ENCODE data around the gene NR6A1.

NR6A1 gene

GRCh38 chr9:124780757-124781151, 9.6 kb upstream of the NR6A1 start:
- Histone ChIP-seq H3K36me3 (ENCODE audit: low read length) (no peaks in the 10 kb centered on the region), H3K9ac (ENCODE audit: low read length) (no peak overlapping the region), H3K9me3 (ENCODE audit: insufficient read depth, low read length) (no peaks in the 10 kb centered on the region), H3K4me3 (ENCODE audit: insufficient read depth, low read length, poor library complexity, severe bottlenecking) (no peak overlapping the region), H3K27me3 (ENCODE audit: low read length) (no peaks in the 10 kb centered on the region), H3K79me2 (ENCODE audit: insufficient read depth, low read length) (no peaks in the 10 kb centered on the region), H2AFZ (ENCODE audit: low read depth, low read length, severe bottlenecking) (no peak overlapping the region), H3K9me2 (replicated peaks; ENCODE audit: insufficient read depth, low read length) (no peaks in the 10 kb centered on the region), H4K20me1 (ENCODE audit: low read depth, low read length) (no peaks in the 10 kb centered on the region), H3K4me2 (ENCODE audit: low read depth, low read length, poor library complexity, severe bottlenecking) (no peak overlapping the region), H3K27ac (ENCODE audit: low read depth, low read length) (no peak overlapping the region), H3F3A (ENCODE audit: insufficient read depth) (no peaks in the 10 kb centered on the region)
- TF ChIP-seq CTCF (IDR thresholded peaks at IDR 0.05; ENCODE audit: insufficient read depth, low read length, poor library complexity, severe bottlenecking) (no peak), EZH2phosphoT487 (conservative IDR thresholded peaks at IDR 0.05; ENCODE audit: low read length) (no peak)

- Histone ChIP-seq H2AFZ (ENCODE audit: low read depth, low read length, severe bottlenecking) (no peak overlapping the region), H3K9ac (ENCODE audit: low read length) (no peak overlapping the region), H3K9me3 (ENCODE audit: insufficient read depth, low read length) (no peaks in the 10 kb centered on the region), H3F3A (ENCODE audit: insufficient read depth) (no peaks in the 10 kb centered on the region), H3K4me3 (ENCODE audit: insufficient read depth, low read length, poor library complexity, severe bottlenecking) (no peak overlapping the region), H3K27me3 (ENCODE audit: low read length) (no peaks in the 10 kb centered on the region), H4K20me1 (ENCODE audit: low read depth, low read length) (no peaks in the 10 kb centered on the region), H3K79me2 (ENCODE audit: insufficient read depth, low read length) (no peaks in the 10 kb centered on the region), H3K36me3 (ENCODE audit: low read length) (no peaks in the 10 kb centered on the region), H3K4me2 (ENCODE audit: low read depth, low read length, poor library complexity, severe bottlenecking) (no peak overlapping the region), H3K27ac (ENCODE audit: low read depth, low read length) (no peak overlapping the region), H3K9me2 (replicated peaks; ENCODE audit: insufficient read depth, low read length) (no peaks in the 10 kb centered on the region)
- TF ChIP-seq EZH2phosphoT487 (conservative IDR thresholded peaks at IDR 0.05; ENCODE audit: low read length) = no peak
- no peak for TF ChIP-seq CTCF (IDR thresholded peaks at IDR 0.05; ENCODE audit: insufficient read depth, low read length, poor library complexity, severe bottlenecking)
Observed at GRCh38 chr9:124780060-124780756, 9.1 kb upstream of the NR6A1 start.

- no peaks in the 10 kb centered on the region for H3K9me2 ChIP-seq (replicated peaks; ENCODE audit: insufficient read depth, low read length)
- no peak overlapping the region for H3K27ac ChIP-seq (ENCODE audit: low read depth, low read length)
- H3K36me3 ChIP-seq (ENCODE audit: low read length) = no peaks in the 10 kb centered on the region
- no peak overlapping the region for H3K4me2 ChIP-seq (ENCODE audit: low read depth, low read length, poor library complexity, severe bottlenecking)
- H3K9ac ChIP-seq (ENCODE audit: low read length) = no peak overlapping the region
- H3K9me3 ChIP-seq (ENCODE audit: insufficient read depth, low read length) = no peaks in the 10 kb centered on the region
- no peaks in the 10 kb centered on the region for H3K27me3 ChIP-seq (ENCODE audit: low read length)
- H2AFZ ChIP-seq (ENCODE audit: low read depth, low read length, severe bottlenecking) = no peak overlapping the region
- no peak for TF ChIP-seq CTCF (IDR thresholded peaks at IDR 0.05; ENCODE audit: insufficient read depth, low read length, poor library complexity, severe bottlenecking)
- TF ChIP-seq EZH2phosphoT487 (conservative IDR thresholded peaks at IDR 0.05; ENCODE audit: low read length) = no peak
- H3K4me3 ChIP-seq (ENCODE audit: insufficient read depth, low read length, poor library complexity, severe bottlenecking) = no peak overlapping the region
- H4K20me1 ChIP-seq (ENCODE audit: low read depth, low read length) = no peaks in the 10 kb centered on the region
- no peaks in the 10 kb centered on the region for H3F3A ChIP-seq (ENCODE audit: insufficient read depth)
- no peaks in the 10 kb centered on the region for H3K79me2 ChIP-seq (ENCODE audit: insufficient read depth, low read length)
Observed at GRCh38 chr9:124779368-124780059, 8.4 kb upstream of the NR6A1 start.
